GM20000 (cell line): Measurements from ENCODE around the gene RBSN.

Experiments used
- DNase-seq: peaks from one replicate; pipeline ENCODE4 v3.0.0; 2012; ENCODE audit warnings: low spot score
- TF ChIP-seq, protein P1 (sequence below): IDR thresholded peaks from 2 replicates; pipeline ENCODE4 v1.5.1; 2012; ENCODE audit warnings: mild to moderate bottlenecking, control low read depth; ENCODE audit errors: extremely low read depth, missing control alignments

RBSN gene

DNA sequence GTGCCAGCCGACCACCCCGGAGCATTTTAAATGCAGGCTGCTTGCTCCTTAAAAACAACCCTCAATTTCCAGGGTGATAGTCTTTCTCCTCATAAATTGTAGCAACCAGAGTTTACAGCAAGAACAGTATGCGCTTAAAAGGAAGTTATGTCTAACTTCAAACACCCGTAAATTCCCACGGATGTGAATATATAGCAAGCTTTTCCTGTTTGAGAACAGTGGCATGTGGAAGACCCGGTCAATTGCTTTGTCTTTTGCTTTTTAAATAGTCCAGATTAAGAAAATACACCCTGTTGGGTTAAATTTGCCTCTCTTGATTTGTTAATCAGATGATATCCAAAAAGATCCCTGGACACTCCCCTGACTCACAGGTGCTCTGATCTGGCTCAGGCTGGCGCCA is 54.6 kb downstream of the RBSN start:
- no peak for DNase-seq
- TF ChIP-seq, protein P1, sequence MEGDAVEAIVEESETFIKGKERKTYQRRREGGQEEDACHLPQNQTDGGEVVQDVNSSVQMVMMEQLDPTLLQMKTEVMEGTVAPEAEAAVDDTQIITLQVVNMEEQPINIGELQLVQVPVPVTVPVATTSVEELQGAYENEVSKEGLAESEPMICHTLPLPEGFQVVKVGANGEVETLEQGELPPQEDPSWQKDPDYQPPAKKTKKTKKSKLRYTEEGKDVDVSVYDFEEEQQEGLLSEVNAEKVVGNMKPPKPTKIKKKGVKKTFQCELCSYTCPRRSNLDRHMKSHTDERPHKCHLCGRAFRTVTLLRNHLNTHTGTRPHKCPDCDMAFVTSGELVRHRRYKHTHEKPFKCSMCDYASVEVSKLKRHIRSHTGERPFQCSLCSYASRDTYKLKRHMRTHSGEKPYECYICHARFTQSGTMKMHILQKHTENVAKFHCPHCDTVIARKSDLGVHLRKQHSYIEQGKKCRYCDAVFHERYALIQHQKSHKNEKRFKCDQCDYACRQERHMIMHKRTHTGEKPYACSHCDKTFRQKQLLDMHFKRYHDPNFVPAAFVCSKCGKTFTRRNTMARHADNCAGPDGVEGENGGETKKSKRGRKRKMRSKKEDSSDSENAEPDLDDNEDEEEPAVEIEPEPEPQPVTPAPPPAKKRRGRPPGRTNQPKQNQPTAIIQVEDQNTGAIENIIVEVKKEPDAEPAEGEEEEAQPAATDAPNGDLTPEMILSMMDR = no peak

DNA sequence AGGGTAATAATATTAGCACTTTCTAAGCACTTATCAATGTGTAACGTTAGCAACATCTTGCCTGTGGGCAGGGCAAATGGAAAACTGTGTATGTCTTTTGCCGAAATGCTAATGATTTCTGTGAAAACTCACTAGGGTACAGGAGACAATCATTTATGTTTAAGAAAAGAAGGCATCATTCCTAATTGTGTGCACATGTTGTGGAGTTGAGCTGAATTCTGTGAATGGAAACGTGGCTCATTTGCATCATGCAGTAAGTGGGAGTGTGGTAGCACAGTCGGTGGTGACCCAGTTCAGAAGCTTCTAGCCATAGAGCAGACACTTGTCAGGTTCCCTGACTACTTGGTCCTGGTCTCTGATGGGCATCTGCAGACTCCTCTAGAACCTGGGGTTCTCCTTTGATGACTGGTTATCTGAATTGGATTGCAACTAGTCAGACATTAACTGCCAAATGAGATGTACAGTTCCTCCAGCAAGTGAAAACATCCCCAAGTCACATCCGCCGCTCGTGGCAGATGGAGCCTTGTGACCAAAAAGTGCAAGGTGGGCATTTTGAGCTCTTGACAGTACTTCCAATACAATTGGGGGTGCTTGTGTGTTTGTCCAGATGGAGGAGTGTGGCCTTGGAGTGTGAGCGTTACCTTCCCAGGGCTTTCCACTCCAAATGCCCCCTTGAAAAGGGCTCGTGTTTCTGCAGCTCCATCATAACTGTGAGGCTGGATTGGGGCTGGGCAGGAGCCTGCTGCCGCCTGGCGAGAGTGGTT is 55.4 kb downstream of the RBSN start:
- DNase-seq = no peak
- TF ChIP-seq, protein P1 = no peak

DNA sequence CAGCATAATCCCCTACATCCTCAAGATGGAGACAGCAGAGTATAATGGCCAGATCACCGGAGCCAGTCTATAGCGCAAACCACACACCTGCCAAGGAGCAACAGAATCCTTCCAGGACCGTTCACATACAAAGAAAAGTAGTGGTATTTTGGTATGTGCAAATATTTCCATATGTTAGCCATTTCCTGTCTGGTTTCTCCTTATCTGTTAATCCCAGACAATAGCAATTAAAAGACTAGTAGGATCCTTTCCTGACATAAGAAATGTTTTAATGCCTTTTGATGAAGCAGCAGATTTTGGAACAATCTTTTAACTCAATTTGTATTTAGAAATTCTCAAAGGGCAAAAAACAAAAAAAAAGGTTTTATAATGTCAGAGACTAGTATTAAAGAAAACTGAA is 56.0 kb downstream of the RBSN start:
- TF ChIP-seq, protein P1 = no peak
- DNase-seq = no peak

DNA sequence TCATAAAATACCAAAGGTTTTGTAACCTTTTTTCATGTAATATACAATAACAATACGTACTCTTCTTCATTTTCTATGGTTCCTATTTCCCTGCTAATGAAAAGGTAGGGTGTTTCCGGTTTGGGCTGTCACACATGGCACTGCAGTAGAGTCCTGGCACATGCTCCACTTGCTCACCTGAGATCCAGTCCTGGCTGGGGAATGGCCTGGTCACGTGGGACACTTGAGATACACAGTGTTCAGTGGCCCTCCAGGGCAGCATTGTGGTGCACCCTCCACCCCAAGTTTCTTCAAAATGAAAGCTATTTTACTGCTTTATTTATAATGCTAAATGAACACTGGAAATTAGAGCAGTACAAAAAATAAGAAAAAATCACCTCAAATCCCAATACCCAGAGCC is 57.0 kb downstream of the RBSN start:
- no peak for DNase-seq
- TF ChIP-seq, protein P1 = no peak

DNA sequence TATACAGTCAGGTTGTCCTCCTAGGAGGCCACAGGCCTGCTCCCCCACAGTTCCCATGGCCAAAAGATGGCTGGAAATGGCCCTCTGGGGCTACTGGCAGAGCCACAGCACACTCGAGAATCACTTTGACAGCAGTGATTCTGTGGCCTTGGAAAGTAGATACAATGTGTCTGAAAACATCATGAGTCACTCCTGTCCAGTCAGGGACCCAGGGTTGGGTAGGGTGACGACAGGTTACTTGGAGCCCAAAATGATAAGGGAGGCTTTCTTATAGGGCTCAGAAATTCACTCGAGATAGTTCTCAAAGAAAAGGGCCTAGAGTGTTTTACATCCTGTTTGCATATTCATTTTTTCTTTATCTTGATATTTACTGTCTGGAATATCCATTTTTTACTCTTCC is 58.1 kb downstream of the RBSN start:
- no peak for DNase-seq
- TF ChIP-seq, protein P1 = no peak

DNA sequence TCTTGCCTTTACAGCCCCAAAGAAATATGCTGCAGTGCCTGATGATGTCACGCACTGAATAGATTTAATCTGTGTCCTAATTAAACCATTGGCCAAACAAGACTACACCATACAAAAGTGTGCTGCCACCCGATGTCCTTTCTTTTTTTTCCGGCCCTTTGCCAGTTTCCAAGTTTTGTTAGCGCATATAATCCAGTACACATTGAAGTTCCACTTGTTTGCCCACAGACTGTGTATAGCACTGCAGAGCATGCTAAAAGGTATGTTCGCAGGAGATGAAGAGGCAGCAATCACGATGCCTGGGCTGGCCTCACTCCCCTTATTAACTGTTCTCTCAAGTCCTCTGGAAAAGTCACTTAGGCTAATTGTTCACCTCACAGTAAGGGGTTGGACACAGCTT is 60.6 kb downstream of the RBSN start:
- TF ChIP-seq, protein P1 = no peak

DNA sequence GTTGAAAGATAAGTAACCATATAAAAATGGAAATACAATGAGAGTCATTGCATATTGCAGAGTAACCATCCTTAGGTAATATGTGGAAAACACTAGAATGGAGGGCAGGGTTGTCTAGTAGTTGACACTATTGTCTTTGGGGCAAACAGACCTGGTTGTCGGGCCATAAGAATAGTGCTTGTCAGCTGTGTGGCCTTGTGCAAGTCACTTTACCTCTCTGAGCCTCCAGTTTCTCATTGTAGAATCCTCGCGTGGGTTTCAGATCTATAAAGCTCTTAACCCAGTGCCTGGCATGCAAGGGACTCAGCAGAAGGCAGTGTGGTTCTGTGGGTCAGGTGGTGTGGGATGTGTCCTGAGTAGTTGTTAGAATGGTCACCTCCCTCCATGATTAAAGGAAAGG is 65.8 kb downstream of the RBSN start:
- no peak for DNase-seq
- TF ChIP-seq, protein P1 = no peak

More for the DNA sequence above, 60.6 kb downstream of the RBSN start:
- DNase-seq = no peak
